RWPE2 (cell line): ENCODE measurements around the gene SNRPA.

Source experiments
- ATAC-seq: fragments of 200-7000 bp; cut with Tn5 transposase; 3 replicates; pipeline ENCODE4 v1.9.1; 2021; ENCODE audit warnings: low read depth
- DNase-seq: peaks from one replicate; pipeline ENCODE4 v3.0.0-alpha.2; 2020; ENCODE audit warnings: low spot score
- H3K27ac ChIP-seq: fragments of 450-650 bp; 2 replicates; pipeline ENCODE4 v1.5.1; 2017; ENCODE audit warnings: mild to moderate bottlenecking; ENCODE audit not compliant: poor library complexity, severe bottlenecking
- H3K27me3 ChIP-seq: fragments of 250-450 bp; sonication (Bioruptor Pico); 2 replicates; pipeline ENCODE4 v1.5.1; 2021; ENCODE audit warnings: mild to moderate bottlenecking, moderate library complexity; ENCODE audit not compliant: insufficient read depth, poor library complexity, severe bottlenecking
- H3K36me3 ChIP-seq: fragments of 250-450 bp; sonication (Bioruptor Pico); 2 replicates; pipeline ENCODE4 v1.5.1; 2020; ENCODE audit warnings: low read depth, mild to moderate bottlenecking, moderate library complexity
- H3K4me1 ChIP-seq: fragments of 250-450 bp; sonication (Bioruptor Pico); 2 replicates; pipeline ENCODE4 v1.5.1; 2021; ENCODE audit warnings: mild to moderate bottlenecking, moderate library complexity; ENCODE audit not compliant: insufficient read depth, poor library complexity, severe bottlenecking
- H3K4me3 ChIP-seq: fragments of 250-450 bp; sonication (Bioruptor Pico); 2 replicates; pipeline ENCODE4 v1.5.1; 2021; ENCODE audit warnings: mild to moderate bottlenecking, moderate library complexity; ENCODE audit not compliant: severe bottlenecking
- H3K9me3 ChIP-seq: fragments of 250-450 bp; sonication (Bioruptor Pico); 2 replicates; pipeline ENCODE4 v1.5.1; 2021; ENCODE audit warnings: mild to moderate bottlenecking, moderate library complexity; ENCODE audit not compliant: severe bottlenecking
- TF ChIP-seq, protein P1 (sequence below): fragments of 450-650 bp; IDR thresholded peaks from one replicate; pipeline ENCODE4 v1.5.1; 2017; ENCODE audit warnings: mild to moderate bottlenecking, moderate library complexity; ENCODE audit not compliant: poor library complexity, severe bottlenecking

The SNRPA gene

DNA sequence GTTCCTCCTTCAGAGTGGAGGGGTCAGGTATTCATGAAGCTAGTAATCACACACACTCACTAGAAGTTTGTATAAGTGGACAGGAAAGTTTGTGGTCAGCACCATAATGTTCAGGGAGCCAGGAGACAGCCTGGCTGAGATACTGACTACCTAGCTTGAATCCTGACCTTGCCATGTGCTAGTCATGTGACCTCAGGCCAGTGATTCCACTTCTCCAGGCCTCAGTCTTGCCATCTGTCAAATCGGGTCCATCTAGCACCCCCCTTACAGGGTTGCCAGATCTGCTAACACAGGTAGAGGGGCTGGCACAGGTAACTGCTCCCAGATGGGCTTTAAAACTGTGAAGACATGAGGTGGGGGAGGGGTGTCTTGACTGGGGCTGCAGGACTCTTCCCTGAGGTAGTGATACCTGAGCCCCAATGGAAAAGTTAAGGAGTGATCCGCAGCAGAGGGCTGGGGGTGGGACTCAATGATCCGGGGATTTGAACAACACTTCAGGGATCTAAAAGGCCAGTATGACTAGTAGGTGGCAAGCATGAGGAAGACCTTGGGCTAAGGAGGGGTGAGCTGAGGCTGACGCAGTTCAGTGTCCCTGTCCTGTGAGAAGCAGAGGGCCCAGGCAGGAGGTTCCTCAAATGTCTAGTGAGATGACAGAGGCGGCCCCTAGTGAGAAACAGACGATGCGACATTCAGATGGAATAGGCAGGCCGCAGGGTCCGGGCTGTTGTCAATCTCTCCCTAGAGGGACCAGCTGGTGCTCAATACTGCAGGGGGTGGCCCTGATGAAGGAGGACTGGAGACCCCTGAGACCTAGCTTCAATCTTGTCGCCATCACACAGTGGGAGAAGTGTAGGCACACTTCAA lies 9.2 kb upstream of the SNRPA start:
- Histone ChIP-seq H3K36me3 (peaks cover 30% of the 10 kb centered on the region), H3K27me3 (no peaks in the 10 kb centered on the region), H3K27ac (no peak overlapping the region), H3K4me3 (no peak overlapping the region), H3K4me1 (no peaks in the 10 kb centered on the region), H3K9me3 (no peaks in the 10 kb centered on the region)
- TF ChIP-seq, protein P1, sequence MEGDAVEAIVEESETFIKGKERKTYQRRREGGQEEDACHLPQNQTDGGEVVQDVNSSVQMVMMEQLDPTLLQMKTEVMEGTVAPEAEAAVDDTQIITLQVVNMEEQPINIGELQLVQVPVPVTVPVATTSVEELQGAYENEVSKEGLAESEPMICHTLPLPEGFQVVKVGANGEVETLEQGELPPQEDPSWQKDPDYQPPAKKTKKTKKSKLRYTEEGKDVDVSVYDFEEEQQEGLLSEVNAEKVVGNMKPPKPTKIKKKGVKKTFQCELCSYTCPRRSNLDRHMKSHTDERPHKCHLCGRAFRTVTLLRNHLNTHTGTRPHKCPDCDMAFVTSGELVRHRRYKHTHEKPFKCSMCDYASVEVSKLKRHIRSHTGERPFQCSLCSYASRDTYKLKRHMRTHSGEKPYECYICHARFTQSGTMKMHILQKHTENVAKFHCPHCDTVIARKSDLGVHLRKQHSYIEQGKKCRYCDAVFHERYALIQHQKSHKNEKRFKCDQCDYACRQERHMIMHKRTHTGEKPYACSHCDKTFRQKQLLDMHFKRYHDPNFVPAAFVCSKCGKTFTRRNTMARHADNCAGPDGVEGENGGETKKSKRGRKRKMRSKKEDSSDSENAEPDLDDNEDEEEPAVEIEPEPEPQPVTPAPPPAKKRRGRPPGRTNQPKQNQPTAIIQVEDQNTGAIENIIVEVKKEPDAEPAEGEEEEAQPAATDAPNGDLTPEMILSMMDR, result peak; percentile 6
- DNase-seq, result no peak
- no peak for ATAC-seq

DNA sequence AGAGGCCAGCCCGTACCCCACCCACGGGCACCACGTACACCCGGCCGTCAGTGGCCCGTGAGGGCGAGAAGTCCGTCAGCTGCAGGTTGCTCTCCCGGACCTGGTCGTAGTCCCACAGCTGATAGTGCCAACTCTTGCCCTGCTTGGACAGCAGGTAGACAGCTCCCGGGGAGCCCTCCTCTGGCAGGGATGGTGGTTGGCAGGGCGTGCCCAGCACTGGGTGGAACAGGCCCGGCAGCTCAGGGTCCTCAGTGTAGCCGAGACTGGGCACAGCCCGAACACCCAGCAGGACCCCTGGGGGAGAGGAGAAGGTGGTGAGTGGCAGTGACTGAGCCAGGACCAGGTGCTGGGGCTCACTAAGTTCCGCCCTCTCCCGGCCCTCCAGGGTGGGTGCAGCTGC lies 8.5 kb upstream of the SNRPA start:
- Histone ChIP-seq H3K36me3 (peaks cover 23% of the 10 kb centered on the region), H3K9me3 (no peaks in the 10 kb centered on the region), H3K4me3 (no peak overlapping the region), H3K4me1 (no peaks in the 10 kb centered on the region), H3K27me3 (no peaks in the 10 kb centered on the region), H3K27ac (no peak overlapping the region)
- ATAC-seq (no peak), DNase-seq (no peak)
- TF ChIP-seq, protein P1, result no peak

DNA sequence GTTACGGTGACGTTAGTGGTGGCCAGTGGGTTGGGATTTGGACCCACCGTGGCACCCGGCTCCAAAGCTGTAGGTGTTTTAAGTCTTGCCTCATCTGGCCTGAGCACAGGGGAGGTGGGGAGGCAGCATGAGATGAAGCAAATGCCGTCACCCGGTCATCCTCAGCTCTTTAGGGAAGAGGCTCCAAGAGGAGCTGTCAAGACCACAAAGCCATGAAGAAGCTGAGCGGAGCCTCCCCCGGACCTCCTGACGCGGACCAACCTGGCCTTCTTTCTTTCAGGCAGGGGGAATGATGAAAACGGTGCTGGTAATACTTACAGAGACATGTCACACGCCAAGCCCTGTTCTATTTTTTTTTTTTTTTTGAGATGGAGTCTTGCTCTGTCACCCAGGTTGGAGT lies 8.1 kb upstream of the SNRPA start:
- DNase-seq (no peak), ATAC-seq (no peak)
- H3K4me3 ChIP-seq, result no peak overlapping the region
- no peak overlapping the region for H3K27ac ChIP-seq
- H3K9me3 ChIP-seq, result no peaks in the 10 kb centered on the region
- peaks cover 21% of the 10 kb centered on the region for H3K36me3 ChIP-seq
- TF ChIP-seq, protein P1, result no peak
- no peaks in the 10 kb centered on the region for H3K27me3 ChIP-seq
- H3K4me1 ChIP-seq, result no peaks in the 10 kb centered on the region

DNA sequence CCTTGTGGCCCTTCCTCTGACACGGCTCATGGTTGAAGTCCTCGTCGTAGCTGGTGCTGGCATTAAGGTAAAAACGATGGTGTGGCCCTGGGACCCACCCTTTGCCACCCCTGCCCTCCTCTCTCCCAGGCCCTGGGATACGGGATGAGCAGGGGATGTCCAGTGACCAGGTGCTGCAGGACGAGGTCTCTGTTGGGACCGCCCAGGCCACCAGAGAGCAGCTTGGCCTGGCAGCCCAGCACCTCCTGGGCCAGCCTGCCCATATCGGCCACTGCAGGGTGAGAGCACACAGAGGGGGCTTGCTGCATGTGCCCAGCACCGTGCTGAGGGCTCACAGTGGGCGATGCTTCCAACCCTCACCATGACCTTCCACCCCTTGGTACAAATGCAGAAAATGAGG lies 7.1 kb upstream of the SNRPA start:
- Histone ChIP-seq H3K4me1 (no peaks in the 10 kb centered on the region), H3K9me3 (no peaks in the 10 kb centered on the region), H3K4me3 (no peak overlapping the region), H3K36me3 (peaks cover 13% of the 10 kb centered on the region), H3K27ac (no peak overlapping the region), H3K27me3 (no peaks in the 10 kb centered on the region)
- TF ChIP-seq, protein P1, result no peak
- no peak for ATAC-seq
- no peak for DNase-seq
